OCI-LY3 (cell line): Measurements from ENCODE around the gene ASCC3.

Experiments used
- H2AFZ ChIP-seq: fragments of 200-600, 300-600 bp; shearing (Covaris generic); 2 replicates; pipeline ENCODE4 v1.6.0; 2014; ENCODE audit warnings: antibody characterized with exemption, low read depth, low read length
- H3K27ac ChIP-seq: fragments of 200-600, 300-600 bp; sonication (generic); 2 replicates; pipeline ENCODE4 v1.5.1; 2014; ENCODE audit warnings: mild to moderate bottlenecking, low read length, moderate library complexity, mixed read lengths
- H3K27me3 ChIP-seq: fragments of 200-600, 300-600 bp; sonication (generic); 2 replicates; pipeline ENCODE4 v1.6.1; 2014; ENCODE audit warnings: low read depth, low read length, mixed read lengths
- H3K36me3 ChIP-seq: fragments of 200-600, 300-600 bp; sonication (generic); replicated peaks from 2 replicates; pipeline ENCODE3; 2014; ENCODE audit warnings: low read depth, low read length, mixed read lengths
- H3K4me1 ChIP-seq: fragments of 300-600, 200-600 bp; sonication (generic); 2 replicates; pipeline ENCODE4 v1.6.1; 2014; ENCODE audit warnings: low read length, mixed read lengths
- H3K4me2 ChIP-seq: fragments of 200-600, 300-600 bp; sonication (generic); 2 replicates; pipeline ENCODE4 v1.6.1; 2014; ENCODE audit warnings: low read length, mixed read lengths
- H3K4me3 ChIP-seq: fragments of 300-600, 200-600 bp; sonication (generic); 2 replicates; pipeline ENCODE4 v1.5.1; 2014; ENCODE audit warnings: antibody characterized with exemption, mild to moderate bottlenecking, low read length, moderate library complexity
- H3K79me2 ChIP-seq: fragments of 300-600, 200-600 bp; shearing (Covaris generic); 2 replicates; pipeline ENCODE4 v1.6.1; 2014; ENCODE audit warnings: mild to moderate bottlenecking, low read length, mixed read lengths
- H3K9ac ChIP-seq: fragments of 300-600, 200-600 bp; shearing (Covaris generic); 2 replicates; pipeline ENCODE4 v1.6.0; 2014; ENCODE audit warnings: mild to moderate bottlenecking, low read length, moderate library complexity
- H3K9me3 ChIP-seq: fragments of 200-600, 300-600 bp; shearing (Covaris generic); 2 replicates; pipeline ENCODE4 v1.6.1; 2014; ENCODE audit warnings: low read length, mixed read lengths; ENCODE audit not compliant: insufficient read depth
- H4K20me1 ChIP-seq: fragments of 200-600, 300-600 bp; sonication (generic); 2 replicates; pipeline ENCODE4 v1.6.1; 2016; ENCODE audit warnings: low read length, mixed read lengths; ENCODE audit not compliant: insufficient read depth
- CTCF ChIP-seq: fragments of 200-600, 300-600 bp; sonication (generic); IDR thresholded peaks from 2 replicates; pipeline ENCODE4 v1.5.1; 2014; ENCODE audit warnings: antibody characterized with exemption, low read length, low read depth
- EZH2phosphoT487 ChIP-seq: fragments of 200-600 bp; shearing (Covaris generic); IDR thresholded peaks from 2 replicates; pipeline ENCODE4 v1.6.1; 2018; ENCODE audit warnings: antibody characterized with exemption, mixed run types, low read depth

The ASCC3 gene

GRCh38 chr6:100614386-100614785 is 266.7 kb downstream of the ASCC3 start:
- Histone ChIP-seq H3K4me1 (peaks cover 21% of the 10 kb centered on the region), H3K27ac (no peak overlapping the region), H3K27me3 (no peaks in the 10 kb centered on the region), H3K4me3 (no peak overlapping the region), H3K79me2 (no peaks in the 10 kb centered on the region), H3K36me3 (peaks cover 2% of the 10 kb centered on the region), H3K4me2 (no peak overlapping the region), H2AFZ (no peak overlapping the region), H3K9me3 (no peaks in the 10 kb centered on the region), H3K9ac (no peak overlapping the region), H4K20me1 (no peaks in the 10 kb centered on the region)
- TF ChIP-seq EZH2phosphoT487, result no peak
- no peak for TF ChIP-seq CTCF

GRCh38 chr6:100613656-100614055 is 267.5 kb downstream of the ASCC3 start:
- Histone ChIP-seq H2AFZ (no peak overlapping the region), H3K4me2 (no peak overlapping the region), H3K4me1 (peaks cover 15% of the 10 kb centered on the region), H3K27ac (no peak overlapping the region), H3K9me3 (no peaks in the 10 kb centered on the region), H3K9ac (no peak overlapping the region), H3K4me3 (no peak overlapping the region), H4K20me1 (no peaks in the 10 kb centered on the region), H3K36me3 (peaks cover under 1% of the 10 kb centered on the region), H3K27me3 (no peaks in the 10 kb centered on the region), H3K79me2 (no peaks in the 10 kb centered on the region)
- TF ChIP-seq EZH2phosphoT487 (no peak), CTCF (no peak)

- H3K27ac ChIP-seq, result no peak overlapping the region
- H3K9me3 ChIP-seq, result no peaks in the 10 kb centered on the region
- no peaks in the 10 kb centered on the region for H3K27me3 ChIP-seq
- no peak overlapping the region for H3K4me3 ChIP-seq
- H3K36me3 ChIP-seq, result no peaks in the 10 kb centered on the region
- no peak overlapping the region for H3K4me2 ChIP-seq
- H3K4me1 ChIP-seq, result no peaks in the 10 kb centered on the region; the same call in 1 of the 2 replicates
- H4K20me1 ChIP-seq, result no peaks in the 10 kb centered on the region
- H3K9ac ChIP-seq, result no peak overlapping the region
- no peak for TF ChIP-seq EZH2phosphoT487
- TF ChIP-seq CTCF, result no peak
- no peak overlapping the region for H2AFZ ChIP-seq
- no peaks in the 10 kb centered on the region for H3K79me2 ChIP-seq
These were observed 269.0 kb downstream of the ASCC3 start for GRCh38 chr6:100612094-100612493.

- Histone ChIP-seq H3K4me3 (no peak overlapping the region), H3K27ac (no peak overlapping the region), H2AFZ (no peak overlapping the region), H3K9ac (no peak overlapping the region), H3K36me3 (no peaks in the 10 kb centered on the region), H4K20me1 (no peaks in the 10 kb centered on the region), H3K4me1 (no peaks in the 10 kb centered on the region), H3K27me3 (no peaks in the 10 kb centered on the region), H3K79me2 (no peaks in the 10 kb centered on the region), H3K9me3 (no peaks in the 10 kb centered on the region), H3K4me2 (no peak overlapping the region)
- TF ChIP-seq EZH2phosphoT487, result no peak
- no peak for TF ChIP-seq CTCF
These were observed 281.9 kb downstream of the ASCC3 start for GRCh38 chr6:100599088-100599770.
